Tibial artery (tissue), 4 donors: ENCODE measurements around the gene PKD2L1.
"Not testable (repeated sequence)": the region's sequence is repeated elsewhere in the genome, so short reads cannot be mapped to it uniquely, and the experiment has no call there.

Experiments
- DNase-seq, 2 donors: peaks; one replicate each; pipeline ENCODE4 v3.0.0-alpha.2; 2019
- H3K27ac ChIP-seq, 2 donors: fragments of 200-600 bp; sonication (generic) in 1 of 2; 1 replicate in 1 of 2; 2 replicates in 1 of 2; pipeline ENCODE4 v1.5.1; 2018 to 2019; ENCODE audit warnings: mild to moderate bottlenecking in 1 of 2
- H3K27me3 ChIP-seq, 2 donors: fragments of 200-600 bp; sonication (generic) in 1 of 2; one replicate each; pipeline versions ENCODE4 v1.5.1 to v1.6.0; 2016 to 2019
- H3K36me3 ChIP-seq, 3 donors: fragments of 200-600 bp; sonication (generic) in 2 of 3; one replicate each; pipeline ENCODE4 v1.5.1; 2016 to 2019; ENCODE audit warnings: mild to moderate bottlenecking in 2 of 3
- H3K4me1 ChIP-seq, 4 donors: fragments of 200-600 bp; sonication (generic) in 2 of 4; 1 replicate in 3 of 4; 2 replicates in 1 of 4; pipeline ENCODE4 v1.5.1; 2016 to 2019
- H3K4me3 ChIP-seq, 2 donors: fragments of 200-600 bp; sonication (generic) in 1 of 2; 1 replicate in 1 of 2; 2 replicates in 1 of 2; pipeline ENCODE4 v1.5.1; 2018 to 2019; ENCODE audit warnings: mild to moderate bottlenecking in 2 of 2
- H3K9me3 ChIP-seq, 3 donors: fragments of 200-600 bp; sonication (generic) in 1 of 3; one replicate each; pipeline ENCODE4 v1.5.1; 2016 to 2019
- intact Hi-C: fragments of 100-400 bp; cut with DNase I; formaldehyde crosslinking; loops from one replicate; pipeline ENCODE4 v1.15.0; 2023; ENCODE audit warnings: low total_unique reads
- TF ChIP-seq, protein P1 (sequence below), 2 experiments: fragments of 200-600 bp in 1 of 2; fragments of 450-650 bp in 1 of 2; IDR thresholded peaks; one replicate each; pipeline ENCODE4 v1.5.1; 2017 to 2019; ENCODE audit warnings: antibody characterized with exemption in 2 of 2, mild to moderate bottlenecking in 1 of 2, moderate library complexity in 1 of 2

Gene PKD2L1

GRCh38 chr10:100330079-100330478, at the start of gene PKD2L1:
PKD2L1 (minus strand) TSS chr10:100330228; CDS start chr10:100330103, 125 bp downstream.
- no peaks in the 10 kb centered on the region for H3K4me1 ChIP-seq
- TF ChIP-seq, protein P1, sequence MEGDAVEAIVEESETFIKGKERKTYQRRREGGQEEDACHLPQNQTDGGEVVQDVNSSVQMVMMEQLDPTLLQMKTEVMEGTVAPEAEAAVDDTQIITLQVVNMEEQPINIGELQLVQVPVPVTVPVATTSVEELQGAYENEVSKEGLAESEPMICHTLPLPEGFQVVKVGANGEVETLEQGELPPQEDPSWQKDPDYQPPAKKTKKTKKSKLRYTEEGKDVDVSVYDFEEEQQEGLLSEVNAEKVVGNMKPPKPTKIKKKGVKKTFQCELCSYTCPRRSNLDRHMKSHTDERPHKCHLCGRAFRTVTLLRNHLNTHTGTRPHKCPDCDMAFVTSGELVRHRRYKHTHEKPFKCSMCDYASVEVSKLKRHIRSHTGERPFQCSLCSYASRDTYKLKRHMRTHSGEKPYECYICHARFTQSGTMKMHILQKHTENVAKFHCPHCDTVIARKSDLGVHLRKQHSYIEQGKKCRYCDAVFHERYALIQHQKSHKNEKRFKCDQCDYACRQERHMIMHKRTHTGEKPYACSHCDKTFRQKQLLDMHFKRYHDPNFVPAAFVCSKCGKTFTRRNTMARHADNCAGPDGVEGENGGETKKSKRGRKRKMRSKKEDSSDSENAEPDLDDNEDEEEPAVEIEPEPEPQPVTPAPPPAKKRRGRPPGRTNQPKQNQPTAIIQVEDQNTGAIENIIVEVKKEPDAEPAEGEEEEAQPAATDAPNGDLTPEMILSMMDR (IDR thresholded peaks at IDR 0.05): no peak
- DNase-seq: no peak
- intact Hi-C loops: no loop called here
- no peaks in the 10 kb centered on the region for H3K9me3 ChIP-seq
- H3K27ac ChIP-seq: no peak within 1 kb of the TSS
- no peak within 1 kb of the TSS for H3K4me3 ChIP-seq
- H3K36me3 ChIP-seq: no peaks in the 10 kb centered on the region
- H3K27me3 ChIP-seq: peaks cover 0 to 43% of the 10 kb centered on the region in 2 donors

GRCh38 chr10:100377830-100378229, 47.8 kb upstream of the PKD2L1 start:
- intact Hi-C loops: no loop called here
- H3K36me3 ChIP-seq: peaks cover 6 to 20% (median 10%) of the 10 kb centered on the region in 3 donors
- H3K27ac ChIP-seq: no peak overlapping the region
- DNase-seq: no peak
- H3K4me3 ChIP-seq: no peak overlapping the region
- H3K27me3 ChIP-seq: no peaks in the 10 kb centered on the region
- TF ChIP-seq, protein P1 (IDR thresholded peaks at IDR 0.05): no peak
- no peaks in the 10 kb centered on the region for H3K9me3 ChIP-seq
- peaks cover 0 to 13% (median 10%) of the 10 kb centered on the region in 4 donors for H3K4me1 ChIP-seq

DNA sequence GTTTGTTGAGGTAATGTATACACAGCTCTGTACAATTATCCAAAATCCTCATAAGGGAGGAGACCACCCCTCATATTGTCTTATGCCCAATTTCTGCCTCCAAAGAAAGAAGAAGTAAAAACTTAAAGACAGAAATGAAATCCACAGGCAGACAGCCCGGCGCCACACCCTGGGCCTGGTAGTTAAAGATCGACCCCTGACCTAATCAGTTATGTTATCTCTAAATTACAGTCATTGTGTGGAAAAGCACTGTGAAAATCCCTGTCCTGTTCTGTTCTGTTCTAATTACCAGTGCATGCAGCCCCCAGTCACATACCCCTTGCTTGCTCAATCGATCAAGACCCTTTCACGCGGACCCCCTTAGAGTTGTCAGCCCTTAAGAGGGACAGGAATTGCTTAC, 46.6 kb upstream of the PKD2L1 start:
- H3K9me3 ChIP-seq, H3K27me3 ChIP-seq, DNase-seq, H3K36me3 ChIP-seq, intact Hi-C loops, H3K27ac ChIP-seq, H3K4me3 ChIP-seq: not testable (repeated sequence)
- H3K4me1 ChIP-seq: peaks cover 0 to 24% (median 21%) of the 10 kb centered on the region in 4 donors

- Histone ChIP-seq H3K4me1 (peaks cover 0 to 41% (median 35%) of the 10 kb centered on the region in 4 donors), H3K27ac (peak overlapping the region; percentile 94 to 99), H3K4me3 (peak overlapping the region; percentile 66)
- intact Hi-C loops, DNase-seq, H3K27me3 ChIP-seq, H3K9me3 ChIP-seq, H3K36me3 ChIP-seq: not testable (repeated sequence)
Measured at GRCh38 chr10:100374677-100375353, 44.8 kb upstream of the PKD2L1 start.

DNA sequence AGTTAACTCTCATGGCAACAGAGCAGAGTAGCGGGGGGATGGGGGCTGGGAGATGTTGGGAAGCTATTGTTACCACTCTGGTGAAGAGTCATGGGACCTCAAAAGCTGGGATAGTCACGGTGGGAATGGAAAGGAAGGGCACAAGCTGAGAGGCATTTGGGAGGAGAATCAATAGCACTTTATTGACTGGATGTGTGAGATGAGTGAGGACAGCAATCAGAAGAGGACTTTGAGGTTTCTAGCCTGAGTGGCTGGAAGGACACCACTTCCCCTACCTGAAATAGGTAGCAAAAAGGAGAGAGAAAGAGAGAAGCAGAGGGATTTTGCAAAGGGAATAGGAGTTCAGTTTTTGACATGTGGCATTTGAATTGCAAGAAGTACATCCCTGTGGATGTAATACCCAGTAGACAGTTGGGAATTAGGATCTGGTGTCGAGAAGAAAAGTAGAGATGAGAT, 44.2 kb upstream of the PKD2L1 start:
- Histone ChIP-seq H3K4me1 (peaks cover 0 to 41% (median 35%) of the 10 kb centered on the region in 4 donors), H3K9me3 (no peaks in the 10 kb centered on the region), H3K27ac (peak overlapping the region; percentile 94 to 99), H3K27me3 (no peaks in the 10 kb centered on the region), H3K4me3 (peak overlapping the region; percentile 66), H3K36me3 (no peaks in the 10 kb centered on the region)
- intact Hi-C loops: no loop called here
- no peak for DNase-seq
- TF ChIP-seq, protein P1 (IDR thresholded peaks at IDR 0.05): no peak

GRCh38 chr10:100373298-100374199, 43.5 kb upstream of the PKD2L1 start:
- intact Hi-C loops: no loop called here
- TF ChIP-seq, protein P1 (IDR thresholded peaks at IDR 0.05): no peak
- peak overlapping the region; percentile 66 for H3K4me3 ChIP-seq
- peak overlapping the region; percentile 94 to 99 for H3K27ac ChIP-seq
- no peaks in the 10 kb centered on the region for H3K36me3 ChIP-seq
- H3K27me3 ChIP-seq: no peaks in the 10 kb centered on the region
- peaks cover 0 to 41% (median 35%) of the 10 kb centered on the region in 4 donors for H3K4me1 ChIP-seq
- H3K9me3 ChIP-seq: no peaks in the 10 kb centered on the region
- DNase-seq: peak; percentile 99
